Measurements from ENCODE around the gene AATK. TPM values are rescaled to one million over a fixed set of nuclear protein-coding genes. Genes with fewer than 3 reads are reported as not detected.

AATK gene
- total and polyA plus RNA-seq, 2 of the 13 experiments (the other 11 are each of a cell fraction or from before 2014, with no cell fraction given): 2.9 to 8.4 TPM

GRCh38 chr17:81101614-81102306 lies 64.3 kb downstream of the AATK start (continued):
- TF ChIP-seq ZNF512B (CRISPR knock-in tag; IDR thresholded peaks at IDR 0.05; ENCODE audit: borderline replicate concordance): peak; percentile 67; the same call in 1 of the 2 replicates
- TF ChIP-seq JUND (CRISPR knock-in tag; IDR thresholded peaks at IDR 0.05): peak; percentile 77
- TF ChIP-seq RNF2 (conservative IDR thresholded peaks at IDR 0.05; ENCODE audit: low read depth): peak; percentile 83; the same call in 1 of the 2 replicates
- peak; percentile 96 for TF ChIP-seq ZNF776 (CRISPR knock-in tag; IDR thresholded peaks at IDR 0.05)
- peak; percentile 84 for TF ChIP-seq ZSCAN25 (CRISPR knock-in tag; IDR thresholded peaks at IDR 0.05)
- no peak; the same call in 1 of the 2 replicates for TF ChIP-seq ZNF646 (CRISPR knock-in tag; IDR thresholded peaks at IDR 0.05)
- TF ChIP-seq ZNF740 (CRISPR knock-in tag; IDR thresholded peaks at IDR 0.05): peak; percentile 86
- TF ChIP-seq YEATS4 (CRISPR knock-in tag; IDR thresholded peaks at IDR 0.05; ENCODE audit: borderline replicate concordance): peak; percentile 82; the same call in 1 of the 2 replicates
- peak; percentile 72; the same call in 1 of the 2 replicates for TF ChIP-seq KLF13 (CRISPR knock-in tag; IDR thresholded peaks at IDR 0.05)
- TF ChIP-seq ZNF513 (CRISPR knock-in tag; conservative IDR thresholded peaks at IDR 0.05): peak; percentile 72; the same call in 1 of the 2 replicates
- peak; percentile 89 for TF ChIP-seq ZNF761 (CRISPR knock-in tag; conservative IDR thresholded peaks at IDR 0.05)
- no peak for TF ChIP-seq REST (IDR thresholded peaks at IDR 0.05; ENCODE audit: borderline replicate concordance in 1 of 2, low read depth in 1 of 2, low read length in 2 of 2)

Measured in HepG2 (cell line).